ENCODE data around the gene GPR143. TPM values are rescaled to one million over a fixed set of nuclear protein-coding genes. Genes with fewer than 3 reads are reported as not detected.

Gene GPR143
- total RNA-seq, 1 donor from 2014 or later, result 3.0 TPM

DNA sequence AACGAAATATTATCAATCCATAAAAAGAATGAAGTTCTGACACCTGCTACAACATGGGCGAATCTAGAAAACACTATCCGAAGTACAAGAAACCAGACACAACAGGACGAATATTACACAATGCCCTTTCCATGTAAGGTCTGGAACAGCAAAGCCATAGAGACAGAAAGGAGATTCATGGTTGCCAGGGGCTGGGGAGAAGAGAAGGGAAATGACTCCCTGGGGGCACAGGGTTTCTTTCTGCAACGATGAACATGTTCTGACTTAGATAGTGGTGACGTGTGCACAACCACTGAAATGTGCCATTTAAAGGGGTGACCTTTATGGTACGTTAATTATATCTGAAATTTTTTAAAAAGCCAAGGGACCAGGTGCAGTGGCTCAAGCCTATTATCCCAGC lies 28.3 kb downstream of the GPR143 start:
- Histone ChIP-seq H3K36me3 (ENCODE audit: insufficient read depth, low read length) (no peaks in the 10 kb centered on the region), H3K4me1 (ENCODE audit: insufficient read depth, low read length) (no peaks in the 10 kb centered on the region), H3K9ac (ENCODE audit: low read length) (no peak overlapping the region), H3K27ac (ENCODE audit: low read depth, low read length) (no peak overlapping the region), H3K4me2 (ENCODE audit: low read length) (no peak overlapping the region), H3K4me3 (ENCODE audit: insufficient read depth, low read depth, low read length) (no peak overlapping the region), H3K27me3 (ENCODE audit: insufficient read depth, low read length) (no peaks in the 10 kb centered on the region), H4K20me1 (ENCODE audit: insufficient read depth, low read length) (no peaks in the 10 kb centered on the region), H2AFZ (ENCODE audit: low read depth, low read length) (no peak overlapping the region), H3K9me3 (ENCODE audit: insufficient read depth, low read depth, low read length) (no peaks in the 10 kb centered on the region), H3K79me2 (ENCODE audit: insufficient read depth, low read length) (no peaks in the 10 kb centered on the region)
- H3K36me3 Mint-ChIP-seq (ENCODE audit: low read depth, unreplicated experiment), result no peaks in the 10 kb centered on the region
- H3K27me3 Mint-ChIP-seq (ENCODE audit: low read depth, unreplicated experiment), result no peaks in the 10 kb centered on the region
- no peak for TF ChIP-seq EZH2 (IDR thresholded peaks at IDR 0.05; ENCODE audit: insufficient read depth, low read length)
- TF ChIP-seq, protein P1, sequence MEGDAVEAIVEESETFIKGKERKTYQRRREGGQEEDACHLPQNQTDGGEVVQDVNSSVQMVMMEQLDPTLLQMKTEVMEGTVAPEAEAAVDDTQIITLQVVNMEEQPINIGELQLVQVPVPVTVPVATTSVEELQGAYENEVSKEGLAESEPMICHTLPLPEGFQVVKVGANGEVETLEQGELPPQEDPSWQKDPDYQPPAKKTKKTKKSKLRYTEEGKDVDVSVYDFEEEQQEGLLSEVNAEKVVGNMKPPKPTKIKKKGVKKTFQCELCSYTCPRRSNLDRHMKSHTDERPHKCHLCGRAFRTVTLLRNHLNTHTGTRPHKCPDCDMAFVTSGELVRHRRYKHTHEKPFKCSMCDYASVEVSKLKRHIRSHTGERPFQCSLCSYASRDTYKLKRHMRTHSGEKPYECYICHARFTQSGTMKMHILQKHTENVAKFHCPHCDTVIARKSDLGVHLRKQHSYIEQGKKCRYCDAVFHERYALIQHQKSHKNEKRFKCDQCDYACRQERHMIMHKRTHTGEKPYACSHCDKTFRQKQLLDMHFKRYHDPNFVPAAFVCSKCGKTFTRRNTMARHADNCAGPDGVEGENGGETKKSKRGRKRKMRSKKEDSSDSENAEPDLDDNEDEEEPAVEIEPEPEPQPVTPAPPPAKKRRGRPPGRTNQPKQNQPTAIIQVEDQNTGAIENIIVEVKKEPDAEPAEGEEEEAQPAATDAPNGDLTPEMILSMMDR (IDR thresholded peaks at IDR 0.05; ENCODE audit: insufficient read depth, low read depth, low read length), result no peak
- no peaks in the 10 kb centered on the region for H3K4me1 Mint-ChIP-seq (ENCODE audit: low read depth, unreplicated experiment)
- no peak for FAIRE-seq
- no peak for DNase-seq (ENCODE audit: low read depth)
- H3K9me3 Mint-ChIP-seq (ENCODE audit: unreplicated experiment), result no peaks in the 10 kb centered on the region
- H3K4me3 Mint-ChIP-seq (ENCODE audit: unreplicated experiment), result no peak overlapping the region
- no peak overlapping the region for H3K27ac Mint-ChIP-seq (ENCODE audit: unreplicated experiment)

DNA sequence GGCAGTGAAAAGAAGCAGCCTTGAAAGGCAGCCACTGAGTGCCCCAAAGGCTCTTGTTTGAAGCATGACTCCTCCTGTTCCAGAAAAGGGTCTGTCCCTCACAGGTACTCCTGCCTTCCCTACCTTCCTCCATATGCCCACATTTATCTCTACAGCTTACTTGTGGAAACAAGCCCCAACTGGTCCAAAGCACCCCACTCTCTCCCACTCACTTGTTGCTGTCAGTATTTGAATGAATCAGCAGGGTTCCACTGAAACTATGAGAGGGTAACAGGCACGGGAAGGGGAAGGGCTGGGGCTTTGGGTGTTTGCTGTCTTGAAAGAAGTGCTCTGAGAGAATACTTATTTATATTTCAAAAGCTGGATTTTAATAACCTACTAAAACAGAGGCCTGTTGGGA lies 34.9 kb downstream of the GPR143 start:
- H3K9me3 ChIP-seq (ENCODE audit: insufficient read depth, low read depth, low read length), result no peaks in the 10 kb centered on the region
- FAIRE-seq, result no peak
- no peak overlapping the region for H3K4me2 ChIP-seq (ENCODE audit: low read length)
- no peak overlapping the region for H2AFZ ChIP-seq (ENCODE audit: low read depth, low read length)
- Mint-ChIP-seq H3K4me3 (ENCODE audit: unreplicated experiment) (no peak overlapping the region), H3K9me3 (ENCODE audit: unreplicated experiment) (peaks cover 5% of the 10 kb centered on the region), H3K36me3 (ENCODE audit: low read depth, unreplicated experiment) (no peaks in the 10 kb centered on the region), H3K27me3 (ENCODE audit: low read depth, unreplicated experiment) (no peaks in the 10 kb centered on the region), H3K27ac (ENCODE audit: unreplicated experiment) (no peak overlapping the region), H3K4me1 (ENCODE audit: low read depth, unreplicated experiment) (peaks cover 4% of the 10 kb centered on the region)
- no peaks in the 10 kb centered on the region for H3K4me1 ChIP-seq (ENCODE audit: insufficient read depth, low read length)
- H3K27ac ChIP-seq (ENCODE audit: low read depth, low read length), result no peak overlapping the region
- no peak for TF ChIP-seq EZH2 (IDR thresholded peaks at IDR 0.05; ENCODE audit: insufficient read depth, low read length)
- TF ChIP-seq, protein P1 (IDR thresholded peaks at IDR 0.05; ENCODE audit: insufficient read depth, low read depth, low read length), result no peak
- no peaks in the 10 kb centered on the region for H3K79me2 ChIP-seq (ENCODE audit: insufficient read depth, low read length)
- no peaks in the 10 kb centered on the region for H3K36me3 ChIP-seq (ENCODE audit: insufficient read depth, low read length)
- H3K9ac ChIP-seq (ENCODE audit: low read length), result no peak overlapping the region
- DNase-seq (ENCODE audit: low read depth), result no peak
- H4K20me1 ChIP-seq (ENCODE audit: insufficient read depth, low read length), result no peaks in the 10 kb centered on the region
- no peaks in the 10 kb centered on the region for H3K27me3 ChIP-seq (ENCODE audit: insufficient read depth, low read length)
- H3K4me3 ChIP-seq (ENCODE audit: insufficient read depth, low read depth, low read length), result no peak overlapping the region

DNA sequence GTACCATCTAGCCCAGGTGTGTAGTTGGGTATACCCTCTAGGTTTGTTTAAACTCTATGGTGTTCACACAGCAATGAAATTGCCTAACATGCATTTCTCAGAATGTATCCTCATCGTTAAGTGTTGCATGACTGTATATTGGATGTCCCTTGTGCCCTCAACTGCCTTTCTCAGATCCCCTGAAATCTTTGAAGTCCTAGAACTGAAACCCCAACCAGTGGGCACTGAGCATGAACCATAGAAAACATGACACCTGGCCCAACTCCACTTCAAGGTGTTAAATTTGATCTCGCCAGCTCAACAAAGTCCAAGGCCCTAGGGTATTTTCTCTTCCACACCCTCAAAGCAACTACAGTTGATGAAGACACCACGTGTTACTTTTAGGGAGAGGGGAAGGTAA lies 35.6 kb downstream of the GPR143 start:
- Histone ChIP-seq H3K27me3 (ENCODE audit: insufficient read depth, low read length) (no peaks in the 10 kb centered on the region), H3K4me2 (ENCODE audit: low read length) (no peak overlapping the region), H3K9ac (ENCODE audit: low read length) (no peak overlapping the region), H2AFZ (ENCODE audit: low read depth, low read length) (no peak overlapping the region), H3K27ac (ENCODE audit: low read depth, low read length) (no peak overlapping the region), H3K9me3 (ENCODE audit: insufficient read depth, low read depth, low read length) (no peaks in the 10 kb centered on the region), H3K36me3 (ENCODE audit: insufficient read depth, low read length) (no peaks in the 10 kb centered on the region), H4K20me1 (ENCODE audit: insufficient read depth, low read length) (no peaks in the 10 kb centered on the region), H3K4me3 (ENCODE audit: insufficient read depth, low read depth, low read length) (no peak overlapping the region), H3K4me1 (ENCODE audit: insufficient read depth, low read length) (no peaks in the 10 kb centered on the region), H3K79me2 (ENCODE audit: insufficient read depth, low read length) (no peaks in the 10 kb centered on the region)
- H3K27ac Mint-ChIP-seq (ENCODE audit: unreplicated experiment), result no peak overlapping the region
- TF ChIP-seq EZH2 (IDR thresholded peaks at IDR 0.05; ENCODE audit: insufficient read depth, low read length), result no peak
- TF ChIP-seq, protein P1 (IDR thresholded peaks at IDR 0.05; ENCODE audit: insufficient read depth, low read depth, low read length), result no peak
- H3K27me3 Mint-ChIP-seq (ENCODE audit: low read depth, unreplicated experiment), result no peaks in the 10 kb centered on the region
- peaks cover 5% of the 10 kb centered on the region for H3K9me3 Mint-ChIP-seq (ENCODE audit: unreplicated experiment)
- FAIRE-seq (no peak), DNase-seq (ENCODE audit: low read depth) (no peak)
- peaks cover 4% of the 10 kb centered on the region for H3K4me1 Mint-ChIP-seq (ENCODE audit: low read depth, unreplicated experiment)
- no peaks in the 10 kb centered on the region for H3K36me3 Mint-ChIP-seq (ENCODE audit: low read depth, unreplicated experiment)
- no peak overlapping the region for H3K4me3 Mint-ChIP-seq (ENCODE audit: unreplicated experiment)

Measured in astrocyte (in vitro differentiated cells and primary cell).